MCF 10A (cell line): Measurements from ENCODE around the gene P4HB. TPM values are rescaled to one million over a fixed set of nuclear protein-coding genes. Genes with fewer than 3 reads are reported as not detected.

ENCODE experiments used
- BruUV-seq: library from RNA; stranded (reverse); fragments of 400-500 nt; replicated peaks from 2 replicates; lab custom pipeline; 2021; lab: Mats Ljungman, UMichigan
- CTCF ChIA-PET: fragments of 300-600 bp; sonication (Branson Sonifier 250); formaldehyde crosslinking; extraction: SDS; loops from one replicate; lab custom pipeline; 2021; ENCODE audit warnings: antibody characterized with exemption, inconsistent platforms; lab: Yijun Ruan, JAX
- POLR2A ChIA-PET: fragments of 300-600, 350-650 bp; sonication (Branson Sonifier 250); formaldehyde crosslinking; extraction: SDS; loops from one replicate; lab custom pipeline; 2020; ENCODE audit warnings: antibody characterized with exemption, inconsistent platforms; lab: Yijun Ruan, JAX
- DNase-seq: peaks from one replicate; pipeline ENCODE4 v3.0.0-alpha.2; 2018; ENCODE audit not compliant: unreplicated experiment
- H3K27ac Mint-ChIP-seq: one replicate; pipeline ENCODE4 v1.8.0; 2022; ENCODE audit warnings: mild to moderate bottlenecking, low read depth, mixed read lengths; ENCODE audit not compliant: unreplicated experiment
- H3K27me3 Mint-ChIP-seq: one replicate; pipeline ENCODE4 v1.8.0; 2022; ENCODE audit warnings: mixed read lengths; ENCODE audit not compliant: insufficient read depth, unreplicated experiment
- H3K36me3 Mint-ChIP-seq: one replicate; pipeline ENCODE4 v1.8.0; 2022; ENCODE audit warnings: mild to moderate bottlenecking, moderate library complexity, mixed read lengths; ENCODE audit not compliant: insufficient read depth, unreplicated experiment
- H3K4me1 Mint-ChIP-seq: one replicate; pipeline ENCODE4 v1.8.0; 2022; ENCODE audit warnings: mixed read lengths; ENCODE audit not compliant: insufficient read depth, unreplicated experiment
- H3K4me3 Mint-ChIP-seq: one replicate; pipeline ENCODE4 v1.8.0; 2022; ENCODE audit warnings: mild to moderate bottlenecking, moderate library complexity, mixed read lengths; ENCODE audit not compliant: unreplicated experiment
- H3K9me3 Mint-ChIP-seq: one replicate; pipeline ENCODE4 v1.8.0; 2022; ENCODE audit warnings: mixed read lengths; ENCODE audit not compliant: unreplicated experiment
- CTCF ChIP-seq: fragments of 200-600 bp; IDR thresholded peaks from one replicate; pipeline ENCODE4 v1.8.0; 2022; ENCODE audit warnings: antibody characterized with exemption, mild to moderate bottlenecking; ENCODE audit not compliant: unreplicated experiment
- intact Hi-C: fragments of 100-400 bp; cut with micrococcal nuclease; formaldehyde crosslinking; loops from 2 replicates; pipeline ENCODE4 v1.14.1; 2022
- total RNA-seq: library from RNA; stranded (reverse); gene quantifications from 2 replicates; pipeline ENCODE4 v1.2.3, GENCODE V29; 2022

The P4HB gene
- total RNA-seq, 1 experiment from 2014 or later = 894 TPM

GRCh38 chr17:81904600-81905423 is 44.5 kb upstream of the P4HB start:
- no peaks in the 10 kb centered on the region for H3K27me3 Mint-ChIP-seq
- ChIA-PET POLR2A (no interaction called here), CTCF (no interaction called here)
- H3K4me3 Mint-ChIP-seq = no peak overlapping the region
- H3K9me3 Mint-ChIP-seq = no peaks in the 10 kb centered on the region
- DNase-seq = no peak
- no peak for TF ChIP-seq CTCF
- H3K4me1 Mint-ChIP-seq = peaks cover 7% of the 10 kb centered on the region
- intact Hi-C loops = no loop called here
- H3K36me3 Mint-ChIP-seq = peaks cover 28% of the 10 kb centered on the region
- no peak overlapping the region for H3K27ac Mint-ChIP-seq
- no TSS peak for BruUV-seq

- intact Hi-C loops = no loop called here
- no peak overlapping the region for H3K27ac Mint-ChIP-seq
- no peak for TF ChIP-seq CTCF
- H3K36me3 Mint-ChIP-seq = peaks cover 28% of the 10 kb centered on the region
- peaks cover 7% of the 10 kb centered on the region for H3K4me1 Mint-ChIP-seq
- H3K9me3 Mint-ChIP-seq = no peaks in the 10 kb centered on the region
- POLR2A ChIA-PET = no interaction called here
- DNase-seq = no peak
- no peaks in the 10 kb centered on the region for H3K27me3 Mint-ChIP-seq
- CTCF ChIA-PET = no interaction called here
- no peak overlapping the region for H3K4me3 Mint-ChIP-seq
- BruUV-seq = TSS peak; percentile 25
Observed at GRCh38 chr17:81903896-81904599, 43.7 kb upstream of the P4HB start.

- POLR2A ChIA-PET = no interaction called here
- H3K36me3 Mint-ChIP-seq = peaks cover 30% of the 10 kb centered on the region
- peaks cover 11% of the 10 kb centered on the region for H3K4me1 Mint-ChIP-seq
- no peak for TF ChIP-seq CTCF
- no peak for DNase-seq
- no TSS peak for BruUV-seq
- H3K4me3 Mint-ChIP-seq = no peak overlapping the region
- intact Hi-C loops = no loop called here
- CTCF ChIA-PET = no interaction called here
- H3K27me3 Mint-ChIP-seq = no peaks in the 10 kb centered on the region
- H3K27ac Mint-ChIP-seq = no peak overlapping the region
- no peaks in the 10 kb centered on the region for H3K9me3 Mint-ChIP-seq
Observed at GRCh38 chr17:81903415-81903831, 43.1 kb upstream of the P4HB start.

- Mint-ChIP-seq H3K4me3 (no peak overlapping the region), H3K27me3 (no peaks in the 10 kb centered on the region), H3K4me1 (peaks cover 16% of the 10 kb centered on the region), H3K36me3 (peaks cover 36% of the 10 kb centered on the region), H3K27ac (no peak overlapping the region), H3K9me3 (no peaks in the 10 kb centered on the region)
- CTCF ChIA-PET = no interaction called here
- no TSS peak for BruUV-seq
- POLR2A ChIA-PET = no interaction called here
- no peak for TF ChIP-seq CTCF
- intact Hi-C loops = no loop called here
- DNase-seq = no peak
Observed at GRCh38 chr17:81902653-81903414, 42.5 kb upstream of the P4HB start.
